SK-N-MC (cell line): ENCODE measurements around the gene PCYOX1L.
"Not testable (repeated sequence)": the region's sequence is repeated elsewhere in the genome, so short reads cannot be mapped to it uniquely, and the experiment has no call there.

Experiments
- DNase-seq: peaks from one replicate; pipeline ENCODE4 v3.0.0-alpha.2; 2011; ENCODE audit warnings: low read depth, low spot score
- H3K27ac ChIP-seq: fragments of 200-600 bp; sonication (generic); 2 replicates; pipeline ENCODE4 v1.5.1; 2016; ENCODE audit warnings: mixed run types
- H3K36me3 ChIP-seq: fragments of 200-600 bp; sonication (generic); 2 replicates; pipeline ENCODE4 v1.6.1; 2017; ENCODE audit warnings: antibody characterized with exemption, low read length, mixed read lengths; ENCODE audit not compliant: insufficient read depth
- H3K4me3 ChIP-seq: fragments of 200-600 bp; sonication (generic); 2 replicates; pipeline ENCODE4 v1.5.1; 2016
- H3K9ac ChIP-seq: fragments of 200-600 bp; sonication (generic); 2 replicates; pipeline ENCODE4 v1.8.0; 2017; ENCODE audit warnings: mixed run types, mixed read lengths; ENCODE audit not compliant: insufficient read length
- H3K9me3 ChIP-seq: fragments of 200-600 bp; sonication (generic); 2 replicates; pipeline ENCODE4 v1.6.1; 2017; ENCODE audit warnings: low read depth, mild to moderate bottlenecking, antibody characterized with exemption, low read length, moderate library complexity, mixed read lengths
- EZH2 ChIP-seq: fragments of 200-600 bp; sonication (generic); IDR thresholded peaks from one replicate; pipeline ENCODE4 v1.6.1; 2017; ENCODE audit warnings: antibody characterized with exemption
- FOXP2 ChIP-seq: optimal IDR thresholded peaks from 2 replicates; pipeline ENCODE3; 2011; ENCODE audit warnings: mild to moderate bottlenecking, moderate library complexity; ENCODE audit not compliant: insufficient read depth; ENCODE audit errors: extremely low read length, control extremely low read depth
- POLR2AphosphoS5 ChIP-seq: IDR thresholded peaks from 2 replicates; pipeline ENCODE4 v1.6.1; 2012; ENCODE audit warnings: mild to moderate bottlenecking, low read depth, low read length, borderline replicate concordance

PCYOX1L gene

DNA sequence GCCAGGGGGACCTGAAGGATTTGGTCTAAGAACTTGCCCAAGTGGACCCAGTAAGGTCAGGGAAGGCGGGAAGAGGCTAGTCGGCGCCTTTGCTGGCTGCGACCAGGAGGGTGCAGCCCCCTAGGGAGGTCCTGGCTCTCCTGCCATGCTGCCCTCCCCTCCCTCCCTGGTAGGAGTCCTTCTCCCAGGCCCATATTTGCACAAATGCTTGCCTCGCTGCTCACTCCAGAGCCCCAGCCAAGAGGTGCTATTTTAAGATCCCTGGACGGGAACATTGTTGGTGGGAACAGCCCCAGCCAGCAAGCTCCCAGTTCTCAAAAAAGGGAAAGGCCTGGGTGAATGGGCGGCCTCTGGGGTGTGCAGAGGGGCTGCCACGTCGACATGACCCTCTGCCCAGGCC is 25.6 kb downstream of the PCYOX1L start:
- H3K27ac ChIP-seq = no peak overlapping the region
- no peaks in the 10 kb centered on the region for H3K36me3 ChIP-seq
- no peaks in the 10 kb centered on the region for H3K9me3 ChIP-seq
- H3K4me3 ChIP-seq = no peak overlapping the region
- no peak for TF ChIP-seq FOXP2
- TF ChIP-seq POLR2AphosphoS5 = no peak
- no peak for TF ChIP-seq EZH2
- DNase-seq = no peak
- H3K9ac ChIP-seq = no peak overlapping the region

DNA sequence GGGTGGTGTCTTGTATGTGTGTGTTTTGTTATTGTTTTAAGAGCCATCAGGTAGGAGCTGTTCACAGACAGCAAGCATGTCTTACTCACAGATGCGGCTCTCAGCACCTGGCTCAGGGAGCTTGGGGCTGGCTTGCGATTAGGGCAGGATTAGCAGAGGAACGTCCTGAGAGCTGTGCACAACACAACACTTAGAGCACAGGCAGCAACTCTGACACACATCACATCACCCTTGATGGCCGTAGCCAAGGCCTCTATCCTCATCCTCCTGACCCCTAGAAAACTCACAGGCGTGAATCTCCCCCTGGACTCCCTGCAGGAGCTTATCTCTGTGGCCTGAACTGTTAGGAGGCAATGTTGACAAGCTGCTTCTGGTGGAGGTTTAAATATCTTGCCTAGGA is 28.3 kb downstream of the PCYOX1L start:
- Histone ChIP-seq H3K4me3 (no peak overlapping the region), H3K9me3 (no peaks in the 10 kb centered on the region), H3K27ac (no peak overlapping the region), H3K36me3 (no peaks in the 10 kb centered on the region), H3K9ac (no peak overlapping the region)
- no peak for TF ChIP-seq EZH2
- TF ChIP-seq POLR2AphosphoS5 = no peak
- no peak for TF ChIP-seq FOXP2
- no peak for DNase-seq

DNA sequence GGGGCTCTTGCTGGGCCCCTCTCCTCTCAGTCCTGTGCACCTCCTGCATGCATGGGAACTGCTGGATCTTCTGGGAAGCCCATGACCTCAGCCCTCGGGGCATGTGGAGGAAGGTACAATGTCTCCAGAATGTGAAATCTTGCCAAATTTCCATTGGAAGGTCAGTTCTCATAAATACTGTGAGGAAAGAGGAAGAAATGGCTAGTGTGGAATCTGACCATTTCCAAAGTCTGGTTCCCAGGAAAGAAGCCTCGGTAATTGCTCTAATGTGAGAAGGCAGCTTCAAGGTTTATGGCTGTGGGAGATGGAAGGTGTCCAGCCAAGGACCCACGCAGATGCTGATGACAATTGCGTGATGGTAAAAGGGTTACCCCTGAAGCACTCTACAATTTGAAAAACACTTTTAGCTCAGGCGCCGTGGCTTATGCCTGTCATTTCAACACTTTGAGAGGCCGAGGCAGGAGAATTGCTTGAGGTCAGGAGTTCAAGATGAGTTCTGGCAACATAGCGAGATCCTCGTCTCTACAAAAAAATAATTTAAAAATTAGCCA is 29.3 kb downstream of the PCYOX1L start:
- H3K9me3 ChIP-seq = no peaks in the 10 kb centered on the region
- DNase-seq = no peak
- no peak for TF ChIP-seq POLR2AphosphoS5
- no peak for TF ChIP-seq FOXP2
- TF ChIP-seq EZH2 = no peak
- H3K4me3 ChIP-seq = no peak overlapping the region
- H3K36me3 ChIP-seq = no peaks in the 10 kb centered on the region
- no peak overlapping the region for H3K9ac ChIP-seq
- no peak overlapping the region for H3K27ac ChIP-seq

DNA sequence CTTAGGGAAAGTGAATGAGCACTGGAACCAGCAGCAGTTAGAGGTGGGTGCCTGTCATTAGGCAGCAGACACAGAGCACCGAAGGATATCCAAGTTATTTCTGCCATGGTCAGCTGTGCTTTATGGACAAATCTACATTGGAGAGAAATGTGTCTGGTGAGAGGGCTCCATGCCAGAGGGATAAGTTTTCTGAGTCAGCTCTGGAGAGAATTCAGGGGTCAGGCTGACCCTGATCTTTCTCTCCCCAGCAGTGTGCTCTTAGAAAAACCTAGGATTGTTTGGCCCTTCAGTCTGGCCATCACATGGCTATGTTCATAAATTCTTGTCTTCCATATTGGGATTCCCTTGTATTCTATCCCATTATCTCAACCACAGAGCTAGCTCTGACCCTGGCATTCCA is 30.1 kb downstream of the PCYOX1L start:
- no peak for DNase-seq
- Histone ChIP-seq H3K9ac (no peak overlapping the region), H3K9me3 (no peaks in the 10 kb centered on the region), H3K4me3 (no peak overlapping the region), H3K36me3 (no peaks in the 10 kb centered on the region), H3K27ac (no peak overlapping the region)
- TF ChIP-seq EZH2 (no peak), POLR2AphosphoS5 (no peak), FOXP2 (no peak)

DNA sequence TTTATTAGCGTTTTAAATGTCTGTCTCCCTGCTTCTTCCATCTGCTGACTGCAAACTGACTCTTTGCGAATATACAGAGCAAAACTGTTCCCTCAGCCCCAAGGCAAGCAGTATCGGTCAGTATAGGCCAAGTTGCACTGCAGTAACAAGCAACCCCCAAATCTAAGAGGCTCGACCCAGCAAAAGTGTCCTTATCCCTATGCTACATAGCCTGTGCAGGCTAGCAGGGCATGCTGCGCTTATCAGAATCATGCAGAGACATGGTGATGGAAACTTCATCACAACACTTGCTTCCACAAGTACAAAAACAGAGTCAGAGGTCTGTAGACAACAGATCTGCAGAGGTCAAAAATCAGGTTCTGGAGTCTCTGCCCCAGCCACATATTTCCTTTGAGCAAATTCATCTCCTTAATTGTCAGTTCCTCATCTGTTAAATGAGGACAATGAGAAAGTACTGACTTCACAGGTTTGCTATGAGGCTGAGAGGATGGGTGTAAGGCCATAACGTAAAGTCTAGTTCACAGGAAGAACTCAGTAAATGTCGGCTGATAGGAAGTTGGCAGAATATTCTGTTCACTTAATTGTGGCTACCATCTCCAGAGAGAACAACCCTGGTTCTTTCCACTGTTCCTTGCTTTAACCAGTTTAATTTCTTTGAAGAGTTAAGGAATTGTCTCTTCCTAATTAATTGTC is 30.8 kb downstream of the PCYOX1L start:
- no peak for DNase-seq
- H3K36me3 ChIP-seq = no peaks in the 10 kb centered on the region
- no peaks in the 10 kb centered on the region for H3K9me3 ChIP-seq
- no peak overlapping the region for H3K9ac ChIP-seq
- no peak overlapping the region for H3K4me3 ChIP-seq
- no peak for TF ChIP-seq FOXP2
- TF ChIP-seq POLR2AphosphoS5 = no peak
- TF ChIP-seq EZH2 = no peak
- no peak overlapping the region for H3K27ac ChIP-seq

DNA sequence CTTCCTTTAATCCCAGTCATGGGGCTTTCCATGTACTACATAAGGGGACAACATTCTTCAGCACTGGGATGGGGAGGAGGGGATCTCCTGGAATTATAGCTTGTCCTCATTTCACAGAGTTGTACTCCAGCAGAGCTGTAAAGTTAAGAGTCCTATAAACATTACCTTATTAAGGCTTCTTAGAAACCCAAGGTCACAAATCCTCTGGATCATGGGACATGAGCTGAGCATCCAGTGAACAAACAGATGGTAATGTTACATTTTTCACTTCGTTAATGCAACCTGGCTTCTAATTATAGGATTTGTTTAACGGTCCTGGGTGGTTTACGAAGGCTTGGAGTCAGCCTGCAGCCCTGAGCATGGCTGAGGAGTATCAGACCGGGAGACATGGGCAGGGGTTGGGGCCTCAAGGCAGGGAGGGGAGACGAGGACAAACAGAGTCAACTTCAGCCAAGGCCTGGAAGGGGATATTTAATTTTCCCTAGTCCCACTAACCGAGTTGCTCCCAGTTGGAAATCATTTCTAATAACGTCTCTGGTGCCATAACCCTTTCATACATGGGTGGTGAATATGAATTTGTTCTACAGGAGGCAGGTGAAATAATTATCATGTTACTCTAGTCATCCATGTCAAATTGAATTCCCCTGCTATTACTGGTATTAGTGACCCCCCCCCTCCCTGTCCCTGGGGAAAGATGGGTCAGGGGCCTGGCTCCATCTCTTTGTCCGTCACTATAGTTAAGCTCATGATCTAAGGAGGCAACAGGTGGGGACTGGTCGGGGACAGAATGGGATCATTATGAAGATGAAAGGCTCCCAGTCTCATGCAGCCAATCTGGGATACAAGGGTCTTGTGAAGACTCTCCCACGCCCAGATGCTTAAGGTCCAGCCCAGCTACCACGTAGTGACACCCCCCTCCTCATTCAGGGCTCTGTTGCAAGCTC is 32.0 kb downstream of the PCYOX1L start:
- Histone ChIP-seq H3K9me3 (no peaks in the 10 kb centered on the region), H3K4me3 (no peak overlapping the region), H3K9ac (no peak overlapping the region), H3K27ac (no peak overlapping the region), H3K36me3 (no peaks in the 10 kb centered on the region)
- DNase-seq = no peak
- no peak for TF ChIP-seq EZH2
- no peak for TF ChIP-seq FOXP2
- no peak for TF ChIP-seq POLR2AphosphoS5

DNA sequence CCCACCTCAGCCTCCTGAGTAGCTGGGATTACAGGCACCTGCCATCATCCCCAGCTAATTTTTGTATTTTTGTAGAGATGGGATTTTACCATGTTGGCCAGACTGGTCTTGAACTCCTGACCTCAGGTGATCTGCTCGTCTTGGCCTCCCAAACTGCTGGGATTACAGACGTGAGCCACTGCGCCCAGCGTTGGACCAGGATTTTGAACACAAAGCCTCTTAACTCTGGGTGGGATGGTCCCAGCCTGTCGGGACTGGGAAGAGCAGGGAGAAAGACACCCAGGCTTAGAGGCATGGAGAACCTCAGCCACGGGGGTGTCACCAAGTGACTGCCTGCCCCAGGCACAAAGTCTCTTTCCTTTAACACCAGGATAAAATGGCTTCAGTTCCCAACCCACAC is 33.2 kb downstream of the PCYOX1L start:
- not testable (repeated sequence) for DNase-seq, H3K9me3 ChIP-seq, H3K4me3 ChIP-seq, H3K27ac ChIP-seq, H3K36me3 ChIP-seq, H3K9ac ChIP-seq

DNA sequence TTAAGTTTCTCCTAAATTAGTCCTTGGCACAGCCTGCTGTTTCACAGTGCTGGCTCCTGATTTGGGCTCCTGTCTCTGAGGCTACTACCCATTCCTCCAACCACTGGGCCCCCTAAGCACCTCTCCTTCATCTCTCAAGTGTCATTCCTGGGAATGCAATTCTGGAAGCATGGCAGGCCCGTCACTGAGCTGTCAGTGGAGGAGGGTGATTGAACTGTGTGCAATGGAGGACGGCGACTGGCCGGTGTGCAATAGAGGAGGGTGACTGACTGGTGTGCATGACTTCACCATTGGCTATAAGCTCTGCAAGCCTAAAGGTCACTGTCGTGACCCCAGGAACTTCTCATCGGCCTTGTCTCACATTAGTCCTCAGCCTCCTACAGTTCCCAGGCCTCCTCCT is 33.7 kb downstream of the PCYOX1L start:
- Histone ChIP-seq H3K9ac (no peak overlapping the region), H3K9me3 (no peaks in the 10 kb centered on the region), H3K4me3 (no peak overlapping the region), H3K36me3 (no peaks in the 10 kb centered on the region), H3K27ac (no peak overlapping the region)
- no peak for DNase-seq
- TF ChIP-seq EZH2 (no peak), FOXP2 (no peak), POLR2AphosphoS5 (no peak)

DNA sequence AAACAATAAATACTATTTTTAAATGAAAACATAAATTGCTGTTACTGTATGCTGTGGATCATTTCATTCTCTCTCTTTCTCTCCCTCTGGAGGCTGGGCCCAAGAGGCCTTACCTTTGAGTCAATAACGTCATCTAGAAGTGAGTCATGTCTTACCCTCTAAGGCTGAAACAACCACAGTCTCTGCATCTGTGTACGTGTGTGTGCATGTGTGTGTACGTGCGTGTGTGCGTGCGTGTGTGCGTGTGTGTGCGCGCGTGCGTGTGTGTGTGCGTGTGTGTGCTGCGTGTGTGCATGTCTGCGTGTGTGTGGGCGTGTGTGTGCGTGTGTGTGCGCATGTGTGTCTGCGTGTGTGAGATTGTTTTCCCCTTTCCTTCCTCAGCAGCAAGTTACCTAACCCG is 34.9 kb downstream of the PCYOX1L start:
- Histone ChIP-seq H3K27ac (no peak overlapping the region), H3K36me3 (no peaks in the 10 kb centered on the region), H3K4me3 (no peak overlapping the region), H3K9ac (no peak overlapping the region), H3K9me3 (no peaks in the 10 kb centered on the region)
- TF ChIP-seq POLR2AphosphoS5 = no peak
- TF ChIP-seq EZH2 = no peak
- TF ChIP-seq FOXP2 = no peak
- DNase-seq = no peak

DNA sequence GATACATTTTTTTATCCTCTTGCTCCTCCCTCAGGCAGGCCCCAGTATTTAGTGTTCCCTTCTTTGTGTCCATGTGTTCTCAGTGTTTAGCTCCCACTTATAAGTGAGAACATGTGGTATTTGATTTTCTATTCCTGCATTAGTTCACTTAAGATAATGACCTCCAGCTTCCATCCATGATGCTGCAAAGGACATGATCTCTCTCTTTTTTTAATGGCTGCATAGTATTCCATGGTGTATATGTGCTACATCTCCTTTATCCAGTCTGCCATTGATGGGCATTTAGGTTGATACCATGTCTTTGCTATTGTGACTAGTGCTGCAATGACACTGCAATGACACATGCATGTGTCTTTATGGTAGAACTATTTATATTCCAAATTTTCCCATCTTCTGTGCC is 37.1 kb downstream of the PCYOX1L start:
- H3K27ac ChIP-seq, H3K36me3 ChIP-seq, H3K9me3 ChIP-seq, DNase-seq, H3K4me3 ChIP-seq, H3K9ac ChIP-seq: not testable (repeated sequence)
